Gastrocnemius medialis (tissue), 4 donors: ENCODE results near the gene MYL4. TPM values are rescaled to one million over a fixed set of nuclear protein-coding genes. Genes with fewer than 3 reads are reported as not detected.

Experiments
- ATAC-seq, 2 donors: fragments of 150-250 bp; one replicate each; pipeline ENCODE4 v1.9.1; 2016
- DNase-seq, 2 donors: peaks; one replicate each; pipeline ENCODE4 v3.0.0-alpha.2; 2019
- H3K27ac ChIP-seq, 4 donors: fragments of 200-600 bp; sonication (generic); 1 replicate in 1 of 4; 2 replicates in 3 of 4; pipeline ENCODE4 v1.5.1; 2016 to 2018; ENCODE audit warnings: mild to moderate bottlenecking in 2 of 4, moderate library complexity in 1 of 4
- H3K27me3 ChIP-seq, 3 donors: fragments of 200-600 bp; sonication (generic) in 2 of 3; 1 replicate in 1 of 3; 2 replicates in 2 of 3; pipeline versions ENCODE4 v1.5.1 to v1.6.0; 2016 to 2019; ENCODE audit warnings: mild to moderate bottlenecking in 1 of 3, moderate library complexity in 1 of 3
- H3K36me3 ChIP-seq, 2 donors: fragments of 200-600 bp; sonication (generic) in 1 of 2; one replicate each; pipeline ENCODE4 v1.5.1; 2017 to 2018
- H3K4me1 ChIP-seq, 2 donors: fragments of 200-600 bp; sonication (generic) in 1 of 2; one replicate each; pipeline ENCODE4 v1.5.1; 2016 to 2017; ENCODE audit warnings: mild to moderate bottlenecking in 2 of 2
- H3K4me3 ChIP-seq, 4 donors: fragments of 200-600 bp; sonication (generic) in 3 of 4; 1 replicate in 1 of 4; 2 replicates in 3 of 4; pipeline ENCODE4 v1.5.1; 2016 to 2019; ENCODE audit warnings: mild to moderate bottlenecking in 2 of 4
- H3K9me3 ChIP-seq, 3 donors: fragments of 200-600 bp; sonication (generic) in 2 of 3; 1 replicate in 1 of 3; 2 replicates in 2 of 3; pipeline ENCODE4 v1.5.1; 2016 to 2019
- CTCF ChIP-seq, 5 experiments: fragments of 450-650 bp in 3 of 5; fragments of 200-600 bp in 2 of 5; sonication (generic) in 2 of 5; IDR thresholded peaks in 4 of 5; conservative IDR thresholded peaks in 1 of 5; 1 replicate in 4 of 5; 2 replicates in 1 of 5; pipeline ENCODE4 v1.5.1; 2016 to 2019; ENCODE audit warnings: antibody characterized with exemption in 5 of 5, mild to moderate bottlenecking in 3 of 5, moderate library complexity in 3 of 5
- POLR2A ChIP-seq, 2 donors: fragments of 450-650 bp; IDR thresholded peaks; one replicate each; pipeline ENCODE4 v1.6.1; 2017; ENCODE audit warnings: antibody characterized with exemption in 2 of 2, mild to moderate bottlenecking in 2 of 2, moderate library complexity in 2 of 2
- in situ Hi-C, 4 donors: fragments of 200-750 bp; cut with MboI; loops; one replicate each; pipeline versions ENCODE4 v1.15.0 to v1.8.0; 2017; ENCODE audit warnings: low sequenced_read_pairs in 4 of 4
- intact Hi-C: fragments of 100-400 bp; cut with DNase I; formaldehyde crosslinking; loops from one replicate; pipeline ENCODE4 v1.15.1; 2023; ENCODE audit warnings: low total_unique reads
- total RNA-seq, 4 donors: library from RNA; depleted of rRNA; stranded (reverse); fragments of >200 nt; gene quantifications; one replicate each; pipeline versions ENCODE4 v1.1.0 to v1.2.3, GENCODE V29; 2016

MYL4 gene
- total RNA-seq, 4 donors from 2014 or later = 0.97 TPM; not detected in 3

GRCh38 chr17:47205419-47205963, 3.7 kb upstream of the MYL4 start:
- H3K27ac ChIP-seq = peak overlapping the region; percentile 68 to 81 (median 70)
- peak; percentile 64 to 87 for ATAC-seq
- H3K36me3 ChIP-seq = no peaks in the 10 kb centered on the region
- H3K4me3 ChIP-seq = peak overlapping the region; percentile 26 to 56 (median 34)
- no peaks in the 10 kb centered on the region for H3K9me3 ChIP-seq
- peak; percentile 15 to 60 for DNase-seq
- peak; percentile 6 to 14 for TF ChIP-seq POLR2A (IDR thresholded peaks at IDR 0.05)
- TF ChIP-seq CTCF (IDR thresholded peaks at IDR 0.05 in 4 of 5, conservative IDR thresholded peaks at IDR 0.05 in 1 of 5) = no peak
- intact Hi-C loops (no loop called here), in situ Hi-C loops (no loop called here)
- H3K4me1 ChIP-seq = peaks cover 23 to 33% of the 10 kb centered on the region in 2 donors
- H3K27me3 ChIP-seq = no peaks in the 10 kb centered on the region

GRCh38 chr17:47207143-47208067, 1.7 kb upstream of the MYL4 start:
- Histone ChIP-seq H3K36me3 (no peaks in the 10 kb centered on the region), H3K27me3 (no peaks in the 10 kb centered on the region), H3K27ac (no peak overlapping the region), H3K4me1 (peaks cover 23 to 33% of the 10 kb centered on the region in 2 donors), H3K9me3 (no peaks in the 10 kb centered on the region), H3K4me3 (no peak overlapping the region)
- ATAC-seq (no peak), DNase-seq (no peak)
- TF ChIP-seq CTCF (IDR thresholded peaks at IDR 0.05 in 4 of 5, conservative IDR thresholded peaks at IDR 0.05 in 1 of 5) (no peak), POLR2A (IDR thresholded peaks at IDR 0.05) (no peak)
- in situ Hi-C loops = no loop called here
- intact Hi-C loops = no loop called here

GRCh38 chr17:47209499-47209898, 351 bp downstream of the MYL4 start:
- Histone ChIP-seq H3K4me3 (no peak overlapping the region), H3K4me1 (peaks cover 12 to 21% of the 10 kb centered on the region in 2 donors), H3K9me3 (no peaks in the 10 kb centered on the region), H3K27ac (no peak overlapping the region), H3K27me3 (no peaks in the 10 kb centered on the region), H3K36me3 (no peaks in the 10 kb centered on the region)
- DNase-seq = no peak
- no peak for TF ChIP-seq CTCF (IDR thresholded peaks at IDR 0.05 in 4 of 5, conservative IDR thresholded peaks at IDR 0.05 in 1 of 5)
- no peak for ATAC-seq
- intact Hi-C loops = no loop called here
- in situ Hi-C loops = no loop called here

- ATAC-seq (no peak), DNase-seq (no peak)
- TF ChIP-seq POLR2A (IDR thresholded peaks at IDR 0.05) = no peak
- TF ChIP-seq CTCF (IDR thresholded peaks at IDR 0.05 in 4 of 5, conservative IDR thresholded peaks at IDR 0.05 in 1 of 5) = no peak
- Histone ChIP-seq H3K4me3 (no peak overlapping the region), H3K27ac (no peak overlapping the region), H3K9me3 (no peaks in the 10 kb centered on the region), H3K4me1 (peaks cover 7 to 15% of the 10 kb centered on the region in 2 donors), H3K36me3 (no peaks in the 10 kb centered on the region), H3K27me3 (no peaks in the 10 kb centered on the region)
- in situ Hi-C loops = no loop called here
- intact Hi-C loops = no loop called here
Observed at GRCh38 chr17:47210105-47210504, 957 bp downstream of the MYL4 start.
